Caco-2 (cell line): Measurements from ENCODE around the gene GAK. TPM values are rescaled to one million over a fixed set of nuclear protein-coding genes. Genes with fewer than 3 reads are reported as not detected.

Experiments
- BruUV-seq: library from RNA; stranded (reverse); fragments of 400-500 nt; replicated peaks from 2 replicates; lab custom pipeline; 2021; lab: Mats Ljungman, UMichigan
- CTCF ChIA-PET: fragments of 300-600 bp; sonication (Branson Sonifier 250); formaldehyde crosslinking; loops from one replicate; lab custom pipeline; 2022; ENCODE audit warnings: antibody characterized with exemption; lab: Charles Lee
- POLR2A ChIA-PET: fragments of 300-600 bp; sonication (Branson Sonifier 250); formaldehyde crosslinking; loops from one replicate; lab custom pipeline; 2022; ENCODE audit warnings: antibody characterized with exemption; lab: Charles Lee
- DNase-seq, 2 experiments: peaks; one replicate each; pipeline versions ENCODE4 v3.0.0 to v3.0.0-alpha.2; 2020 to 2022
- H3K27me3 ChIP-seq: replicated peaks from 2 replicates; pipeline ENCODE4 v1.6.0; 2011; ENCODE audit warnings: low read length; ENCODE audit not compliant: control insufficient read depth, insufficient read depth
- H3K36me3 ChIP-seq: 2 replicates; pipeline ENCODE4 v1.5.1; 2011; ENCODE audit warnings: low read length; ENCODE audit not compliant: control insufficient read depth, insufficient read depth
- H3K4me1 ChIP-seq: fragments of 250-450 bp; sonication (Bioruptor Pico); 2 replicates; pipeline ENCODE4 v1.5.1; 2020; ENCODE audit warnings: mild to moderate bottlenecking
- H3K4me3 ChIP-seq: 2 replicates; pipeline ENCODE4 v1.5.1; 2011; ENCODE audit warnings: low read depth, mild to moderate bottlenecking, control low read depth, low read length
- H3K9me3 ChIP-seq: fragments of 250-450 bp; sonication (Bioruptor Pico); 2 replicates; pipeline ENCODE4 v1.5.1; 2020; ENCODE audit warnings: mild to moderate bottlenecking, moderate library complexity
- H3K27ac Mint-ChIP-seq: one replicate; pipeline ENCODE4 v1.8.0; 2022; ENCODE audit warnings: mixed read lengths; ENCODE audit not compliant: unreplicated experiment
- H3K27me3 Mint-ChIP-seq: one replicate; pipeline ENCODE4 v1.8.0; 2022; ENCODE audit warnings: mixed read lengths; ENCODE audit not compliant: insufficient read depth, unreplicated experiment
- H3K36me3 Mint-ChIP-seq: one replicate; pipeline ENCODE4 v1.8.0; 2022; ENCODE audit warnings: mild to moderate bottlenecking, mixed read lengths; ENCODE audit not compliant: insufficient read depth, unreplicated experiment
- H3K4me1 Mint-ChIP-seq: one replicate; pipeline ENCODE4 v1.8.0; 2022; ENCODE audit warnings: low read depth, mixed read lengths; ENCODE audit not compliant: unreplicated experiment
- H3K4me3 Mint-ChIP-seq: one replicate; pipeline ENCODE4 v1.8.0; 2022; ENCODE audit warnings: mild to moderate bottlenecking, moderate library complexity, mixed read lengths; ENCODE audit not compliant: unreplicated experiment
- H3K9me3 Mint-ChIP-seq: one replicate; pipeline ENCODE4 v1.8.0; 2022; ENCODE audit warnings: mixed read lengths; ENCODE audit not compliant: unreplicated experiment
- CTCF ChIP-seq, 2 experiments: fragments of 200-600 bp in 1 of 2; IDR thresholded peaks; 1 replicate in 1 of 2; 2 replicates in 1 of 2; pipeline versions ENCODE4 v1.5.1 to v1.8.0; 2011 to 2022; ENCODE audit warnings: antibody characterized with exemption in 1 of 2, control low read depth in 1 of 2, inconsistent platforms in 1 of 2, low read depth in 1 of 2, low read length in 1 of 2, mild to moderate bottlenecking in 1 of 2, moderate library complexity in 1 of 2; ENCODE audit not compliant: insufficient read depth in 1 of 2, severe bottlenecking in 1 of 2, unreplicated experiment in 1 of 2
- intact Hi-C: fragments of 100-400 bp; cut with micrococcal nuclease; formaldehyde crosslinking; loops from one replicate; pipeline ENCODE4 v1.10.0; 2022; ENCODE audit not compliant: unreplicated experiment
- total RNA-seq: library from RNA; stranded (reverse); gene quantifications from 2 replicates; pipeline ENCODE4 v1.2.3, GENCODE V29; 2022

Gene GAK
- total RNA-seq, 1 experiment from 2014 or later, result 126 TPM

DNA sequence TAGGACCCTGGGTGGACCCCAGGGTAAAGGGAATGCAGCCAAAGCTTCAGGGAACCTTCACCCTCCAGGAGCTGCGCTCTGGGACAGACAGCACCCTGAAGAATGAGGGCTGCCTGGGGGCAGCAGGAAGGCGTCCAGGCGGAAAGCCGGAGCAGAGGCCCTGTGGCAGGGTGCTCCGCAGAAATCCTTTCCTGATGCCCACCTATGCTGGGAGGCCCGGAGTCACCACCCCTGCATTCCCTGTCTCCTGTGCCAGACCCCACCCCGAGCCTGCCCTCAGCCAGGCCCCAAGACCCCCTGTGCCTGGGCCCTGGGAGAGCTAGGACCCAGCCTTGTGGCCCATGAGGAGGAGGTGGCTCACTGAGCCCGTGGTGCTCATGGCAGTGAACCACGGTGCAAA lies 42.6 kb upstream of the GAK start:
- no peaks in the 10 kb centered on the region for H3K4me1 Mint-ChIP-seq
- no peaks in the 10 kb centered on the region; the same call in 1 of the 2 replicates for H3K9me3 ChIP-seq
- ChIA-PET CTCF (no interaction called here), POLR2A (no interaction called here)
- peaks cover 11% of the 10 kb centered on the region for H3K36me3 Mint-ChIP-seq
- H3K4me3 Mint-ChIP-seq, result no peak overlapping the region
- no peaks in the 10 kb centered on the region for H3K27me3 ChIP-seq
- DNase-seq, result no peak
- H3K36me3 ChIP-seq, result no peaks in the 10 kb centered on the region
- H3K9me3 Mint-ChIP-seq, result no peaks in the 10 kb centered on the region
- H3K27me3 Mint-ChIP-seq, result no peaks in the 10 kb centered on the region
- H3K4me3 ChIP-seq, result no peak overlapping the region
- no peak overlapping the region for H3K27ac Mint-ChIP-seq
- H3K4me1 ChIP-seq, result peaks cover 6% of the 10 kb centered on the region; the same call in 1 of the 2 replicates
- no peak for TF ChIP-seq CTCF (IDR thresholded peaks at IDR 0.05; ENCODE audit: insufficient read depth in 1 of 2, low read depth in 1 of 2, low read length in 1 of 2, severe bottlenecking in 1 of 2, unreplicated experiment in 1 of 2)
- BruUV-seq, result no TSS peak
- intact Hi-C loops, result loop anchor here (5.0 kb wide), 1 partner anchor 42 kb away; the partner anchor contains the start of genes GAK and TMEM175

- H3K36me3 ChIP-seq, result no peaks in the 10 kb centered on the region
- H3K9me3 Mint-ChIP-seq, result no peaks in the 10 kb centered on the region
- H3K4me3 Mint-ChIP-seq, result peak within 1 kb of the TSS; percentile 64
- no peaks in the 10 kb centered on the region for H3K27me3 ChIP-seq
- no peak within 1 kb of the TSS for H3K27ac Mint-ChIP-seq
- CTCF ChIA-PET, result no interaction called here
- no peaks in the 10 kb centered on the region for H3K27me3 Mint-ChIP-seq
- no TSS peak for BruUV-seq
- peaks cover 6% of the 10 kb centered on the region; the same call in 1 of the 2 replicates for H3K4me1 ChIP-seq
- H3K36me3 Mint-ChIP-seq, result peaks cover 11% of the 10 kb centered on the region
- no peak for TF ChIP-seq CTCF (IDR thresholded peaks at IDR 0.05; ENCODE audit: insufficient read depth in 1 of 2, low read depth in 1 of 2, low read length in 1 of 2, severe bottlenecking in 1 of 2, unreplicated experiment in 1 of 2)
- H3K4me3 ChIP-seq, result peak within 1 kb of the TSS; percentile 70
- peak; percentile 74 to 84 for DNase-seq
- no peaks in the 10 kb centered on the region for H3K4me1 Mint-ChIP-seq
- intact Hi-C loops, result loop anchor here (2.0 to 5.0 kb wide), 2 partner anchors 13 to 41 kb away; partner anchors contain the start of genes GAK, IDUA and TMEM175
- H3K9me3 ChIP-seq, result no peaks in the 10 kb centered on the region; the same call in 1 of the 2 replicates
- POLR2A ChIA-PET, result no interaction called here
These were observed 41.6 kb upstream of the GAK start, which contains the start of gene DGKQ for GRCh38 chr4:973431-974397. Gene DGKQ, minus strand, starts transcription at chr4:973569. Its CDS starts 87 bp downstream, at chr4:973482.

- Mint-ChIP-seq H3K4me1 (no peaks in the 10 kb centered on the region), H3K9me3 (no peaks in the 10 kb centered on the region), H3K27me3 (no peaks in the 10 kb centered on the region), H3K4me3 (peak overlapping the region; percentile 64), H3K36me3 (peaks cover 11% of the 10 kb centered on the region), H3K27ac (no peak overlapping the region)
- TF ChIP-seq CTCF (IDR thresholded peaks at IDR 0.05; ENCODE audit: insufficient read depth in 1 of 2, low read depth in 1 of 2, low read length in 1 of 2, severe bottlenecking in 1 of 2, unreplicated experiment in 1 of 2), result no peak
- intact Hi-C loops, result loop anchor here (2.0 to 5.0 kb wide), 2 partner anchors 14 to 41 kb away; partner anchors contain the start of genes GAK, IDUA and TMEM175
- no peaks in the 10 kb centered on the region for H3K36me3 ChIP-seq
- peak overlapping the region; percentile 70 for H3K4me3 ChIP-seq
- no peaks in the 10 kb centered on the region for H3K27me3 ChIP-seq
- DNase-seq, result no peak
- no peaks in the 10 kb centered on the region; the same call in 1 of the 2 replicates for H3K9me3 ChIP-seq
- H3K4me1 ChIP-seq, result peaks cover 6% of the 10 kb centered on the region; the same call in 1 of the 2 replicates
- BruUV-seq, result no TSS peak
- ChIA-PET POLR2A (interaction anchor here (0.6 kb wide), 1 partner anchor 14 kb away, joined by 3 read pairs; the partner anchor contains the start of gene IDUA), CTCF (no interaction called here)
These were observed 40.7 kb upstream of the GAK start for GRCh38 chr4:972651-973424.
